Panc1 (cell line): ENCODE measurements around the gene PRPF40B.

Experiments used
- POLR2AphosphoS5 ChIP-seq: IDR thresholded peaks from 2 replicates; pipeline ENCODE4 v1.6.1; 2012; ENCODE audit warnings: mild to moderate bottlenecking, low read depth, low read length, moderate library complexity
- SIN3A ChIP-seq: IDR thresholded peaks from 2 replicates; pipeline ENCODE4 v1.6.1; 2012; ENCODE audit warnings: low read depth, mild to moderate bottlenecking, low read length, moderate library complexity, borderline replicate concordance; ENCODE audit not compliant: insufficient read depth
- TCF7L2 ChIP-seq: IDR thresholded peaks from 2 replicates; pipeline ENCODE4 v1.6.1; 2011; ENCODE audit warnings: mild to moderate bottlenecking, low read depth, low read length, inconsistent platforms
- TF ChIP-seq, protein P1 (sequence below): fragments of 450-650 bp; IDR thresholded peaks from 2 replicates; pipeline ENCODE4 v1.5.1; 2017; ENCODE audit warnings: mild to moderate bottlenecking

DNA sequence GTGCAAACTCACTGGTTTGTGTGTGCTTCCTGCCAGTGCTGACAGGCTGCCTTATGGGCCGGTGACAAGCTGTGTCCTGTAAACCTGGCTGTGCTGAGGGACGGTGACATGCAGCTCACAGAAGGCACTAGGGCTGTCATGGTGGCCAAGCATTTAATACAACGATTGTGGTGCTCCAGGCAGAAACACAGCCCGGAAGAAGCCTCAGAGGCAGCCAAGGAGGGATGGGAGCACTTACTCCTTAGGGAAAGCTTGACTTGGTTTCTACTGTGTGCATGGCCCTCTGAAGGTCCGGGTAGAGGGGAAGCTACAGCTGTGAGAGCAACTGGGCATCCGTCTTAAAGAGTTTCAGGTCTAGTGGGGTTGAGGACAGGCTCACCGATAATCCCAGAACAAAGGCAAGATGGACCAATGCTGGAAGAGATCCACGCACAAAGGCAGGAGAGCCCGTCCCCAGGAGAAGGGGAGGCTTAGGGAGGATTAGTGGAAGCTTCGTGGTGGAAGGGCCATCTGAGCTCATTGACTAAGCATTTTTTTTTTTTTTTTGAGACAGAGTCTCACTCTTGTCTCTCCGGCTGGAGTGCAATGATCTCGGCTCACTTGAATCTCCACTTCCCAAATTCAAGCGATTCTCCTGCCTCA lies 44.8 kb upstream of the PRPF40B start:
- TF ChIP-seq, protein P1, sequence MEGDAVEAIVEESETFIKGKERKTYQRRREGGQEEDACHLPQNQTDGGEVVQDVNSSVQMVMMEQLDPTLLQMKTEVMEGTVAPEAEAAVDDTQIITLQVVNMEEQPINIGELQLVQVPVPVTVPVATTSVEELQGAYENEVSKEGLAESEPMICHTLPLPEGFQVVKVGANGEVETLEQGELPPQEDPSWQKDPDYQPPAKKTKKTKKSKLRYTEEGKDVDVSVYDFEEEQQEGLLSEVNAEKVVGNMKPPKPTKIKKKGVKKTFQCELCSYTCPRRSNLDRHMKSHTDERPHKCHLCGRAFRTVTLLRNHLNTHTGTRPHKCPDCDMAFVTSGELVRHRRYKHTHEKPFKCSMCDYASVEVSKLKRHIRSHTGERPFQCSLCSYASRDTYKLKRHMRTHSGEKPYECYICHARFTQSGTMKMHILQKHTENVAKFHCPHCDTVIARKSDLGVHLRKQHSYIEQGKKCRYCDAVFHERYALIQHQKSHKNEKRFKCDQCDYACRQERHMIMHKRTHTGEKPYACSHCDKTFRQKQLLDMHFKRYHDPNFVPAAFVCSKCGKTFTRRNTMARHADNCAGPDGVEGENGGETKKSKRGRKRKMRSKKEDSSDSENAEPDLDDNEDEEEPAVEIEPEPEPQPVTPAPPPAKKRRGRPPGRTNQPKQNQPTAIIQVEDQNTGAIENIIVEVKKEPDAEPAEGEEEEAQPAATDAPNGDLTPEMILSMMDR: no peak
- TF ChIP-seq POLR2AphosphoS5 (no peak), SIN3A (no peak), TCF7L2 (no peak)
